ENCODE results near the gene TEX22.

Gene TEX22

GRCh38 chr14:105380756-105381155 is 17.6 kb upstream of the TEX22 start:
- Histone ChIP-seq H3K9me2 (replicated peaks; ENCODE audit: control insufficient read depth, low read length) (no peaks in the 10 kb centered on the region), H3K36me3 (ENCODE audit: control insufficient read depth, low read length) (no peaks in the 10 kb centered on the region), H3F3A (ENCODE audit: control insufficient read depth, insufficient read depth) (no peaks in the 10 kb centered on the region), H3K4me3 (ENCODE audit: low read length) (no peak overlapping the region), H4K20me1 (ENCODE audit: control insufficient read depth, insufficient read depth, low read depth, low read length) (no peaks in the 10 kb centered on the region), H3K27me3 (ENCODE audit: control insufficient read depth, low read length) (no peaks in the 10 kb centered on the region), H3K79me2 (ENCODE audit: control insufficient read depth, low read length) (no peaks in the 10 kb centered on the region), H3K4me2 (ENCODE audit: low read length) (no peak overlapping the region), H3K27ac (ENCODE audit: low read depth, low read length) (no peak overlapping the region), H3K9me3 (ENCODE audit: control insufficient read depth, insufficient read depth, low read length) (no peaks in the 10 kb centered on the region), H3K4me1 (ENCODE audit: control insufficient read depth, low read length) (peaks cover 3% of the 10 kb centered on the region; the same call in 1 of the 2 replicates)
- no peak for TF ChIP-seq CTCF (IDR thresholded peaks at IDR 0.05; ENCODE audit: low read depth, low read length, poor library complexity, severe bottlenecking)
- TF ChIP-seq EZH2phosphoT487 (IDR thresholded peaks at IDR 0.05; ENCODE audit: borderline replicate concordance, low read length), result no peak

- Histone ChIP-seq H3F3A (ENCODE audit: control insufficient read depth, insufficient read depth) (no peaks in the 10 kb centered on the region), H3K79me2 (ENCODE audit: control insufficient read depth, low read length) (no peaks in the 10 kb centered on the region), H3K4me1 (ENCODE audit: control insufficient read depth, low read length) (no peaks in the 10 kb centered on the region), H3K36me3 (ENCODE audit: control insufficient read depth, low read length) (no peaks in the 10 kb centered on the region), H3K9me2 (replicated peaks; ENCODE audit: control insufficient read depth, low read length) (no peaks in the 10 kb centered on the region), H3K9me3 (ENCODE audit: control insufficient read depth, insufficient read depth, low read length) (no peaks in the 10 kb centered on the region), H3K27me3 (ENCODE audit: control insufficient read depth, low read length) (no peaks in the 10 kb centered on the region), H3K27ac (ENCODE audit: low read depth, low read length) (no peak overlapping the region), H4K20me1 (ENCODE audit: control insufficient read depth, insufficient read depth, low read depth, low read length) (no peaks in the 10 kb centered on the region), H3K4me3 (ENCODE audit: low read length) (no peak overlapping the region), H3K4me2 (ENCODE audit: low read length) (no peak overlapping the region)
- TF ChIP-seq EZH2phosphoT487 (IDR thresholded peaks at IDR 0.05; ENCODE audit: borderline replicate concordance, low read length), result no peak
- TF ChIP-seq CTCF (IDR thresholded peaks at IDR 0.05; ENCODE audit: low read depth, low read length, poor library complexity, severe bottlenecking), result no peak
Measured at GRCh38 chr14:105381446-105382342, 16.6 kb upstream of the TEX22 start.

GRCh38 chr14:105382343-105383082 is 15.8 kb upstream of the TEX22 start:
- no peak for TF ChIP-seq EZH2phosphoT487 (IDR thresholded peaks at IDR 0.05; ENCODE audit: borderline replicate concordance, low read length)
- TF ChIP-seq CTCF (IDR thresholded peaks at IDR 0.05; ENCODE audit: low read depth, low read length, poor library complexity, severe bottlenecking), result no peak
- Histone ChIP-seq H3K4me1 (ENCODE audit: control insufficient read depth, low read length) (no peaks in the 10 kb centered on the region), H3K9me2 (replicated peaks; ENCODE audit: control insufficient read depth, low read length) (no peaks in the 10 kb centered on the region), H3K4me3 (ENCODE audit: low read length) (no peak overlapping the region), H3K79me2 (ENCODE audit: control insufficient read depth, low read length) (no peaks in the 10 kb centered on the region), H3K36me3 (ENCODE audit: control insufficient read depth, low read length) (no peaks in the 10 kb centered on the region), H3K4me2 (ENCODE audit: low read length) (no peak overlapping the region), H3F3A (ENCODE audit: control insufficient read depth, insufficient read depth) (no peaks in the 10 kb centered on the region), H3K27ac (ENCODE audit: low read depth, low read length) (no peak overlapping the region), H3K27me3 (ENCODE audit: control insufficient read depth, low read length) (no peaks in the 10 kb centered on the region), H4K20me1 (ENCODE audit: control insufficient read depth, insufficient read depth, low read depth, low read length) (no peaks in the 10 kb centered on the region), H3K9me3 (ENCODE audit: control insufficient read depth, insufficient read depth, low read length) (no peaks in the 10 kb centered on the region)
